GM19467 (cell line): ENCODE results near the gene WDFY4.

Experiments used
- ATAC-seq: cut with Tn5 transposase; IDR thresholded peaks from one replicate; pipeline ENCODE4 v1.9.1; 2021; ENCODE audit warnings: mild to moderate bottlenecking, moderate library complexity; ENCODE audit not compliant: unreplicated experiment

The WDFY4 gene

DNA sequence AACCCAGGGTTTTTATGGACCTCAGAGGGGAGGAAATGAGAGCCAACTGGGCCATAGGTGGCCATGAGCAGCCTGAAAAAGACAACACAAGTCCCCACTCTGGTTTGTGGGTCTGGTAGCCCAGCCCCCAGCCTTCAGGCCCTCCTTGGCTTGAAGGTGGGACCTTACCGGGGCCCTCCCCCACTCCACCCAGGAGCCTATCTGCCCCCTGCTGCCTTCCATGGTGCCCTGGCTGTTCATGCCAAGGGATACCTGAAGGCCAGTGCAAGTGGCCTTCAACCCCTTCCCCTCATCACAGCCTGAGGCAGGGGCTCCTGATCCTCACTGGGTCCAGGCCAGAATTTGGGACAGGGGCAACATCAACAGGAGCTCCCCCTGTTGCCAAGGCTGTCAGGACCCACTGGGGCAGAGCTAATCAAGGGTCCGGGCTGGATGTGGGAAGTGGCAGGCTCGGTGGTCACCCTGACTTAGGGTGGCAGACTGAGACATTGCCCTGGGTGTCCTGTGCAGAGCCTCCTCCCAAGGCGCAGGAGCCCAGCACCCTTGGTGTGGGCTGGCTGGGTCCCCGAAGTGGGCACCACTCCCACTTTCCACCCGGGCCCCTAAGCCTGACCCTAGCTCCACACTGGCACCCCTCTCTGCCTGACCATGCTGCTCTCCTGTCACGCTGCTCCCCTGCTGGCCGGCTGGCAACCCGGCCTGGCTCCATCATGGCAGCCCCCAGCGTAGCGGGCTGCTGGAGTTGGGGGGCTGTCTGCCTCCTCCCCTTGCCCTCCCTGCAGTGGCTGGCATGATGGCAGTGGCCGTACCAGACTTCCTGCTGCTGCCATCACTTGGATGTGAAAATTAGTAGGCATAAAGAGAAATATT, 6.4 kb downstream of the WDFY4 start:
- ATAC-seq: no peak

DNA sequence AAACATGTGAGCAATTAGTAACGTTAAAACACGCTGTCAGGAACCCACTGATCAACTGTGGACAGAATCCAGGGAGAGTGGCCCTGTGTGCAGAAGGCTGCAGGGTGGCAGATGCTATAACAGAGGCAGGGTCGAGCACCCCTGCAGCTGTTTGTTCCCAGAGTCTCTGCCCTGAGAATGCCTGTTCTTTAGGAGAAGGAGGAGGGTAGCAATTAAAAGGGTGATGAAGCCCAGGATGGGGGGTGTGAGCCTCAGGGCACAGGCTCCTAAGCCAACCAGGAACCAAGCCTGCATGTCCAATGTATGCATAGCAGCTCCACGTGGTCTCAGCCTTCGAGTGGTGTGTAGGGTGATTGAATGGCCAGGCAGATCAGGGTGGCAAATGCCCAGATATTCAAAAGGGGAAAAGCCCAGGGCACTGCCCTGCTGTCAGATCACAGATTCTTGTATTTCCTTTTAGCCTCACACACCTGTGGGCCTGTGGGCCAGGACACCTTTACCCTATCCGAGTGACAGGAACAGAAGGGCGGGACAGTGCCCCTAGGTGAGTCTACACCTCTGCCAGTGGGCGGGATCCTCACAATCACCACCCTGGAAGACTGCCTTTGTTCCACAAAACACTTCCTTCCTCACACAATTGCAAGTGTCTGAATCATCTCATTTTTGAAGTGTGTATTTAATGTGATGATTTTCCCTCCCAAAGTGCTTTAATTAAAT, 7.3 kb downstream of the WDFY4 start:
- ATAC-seq: no peak

DNA sequence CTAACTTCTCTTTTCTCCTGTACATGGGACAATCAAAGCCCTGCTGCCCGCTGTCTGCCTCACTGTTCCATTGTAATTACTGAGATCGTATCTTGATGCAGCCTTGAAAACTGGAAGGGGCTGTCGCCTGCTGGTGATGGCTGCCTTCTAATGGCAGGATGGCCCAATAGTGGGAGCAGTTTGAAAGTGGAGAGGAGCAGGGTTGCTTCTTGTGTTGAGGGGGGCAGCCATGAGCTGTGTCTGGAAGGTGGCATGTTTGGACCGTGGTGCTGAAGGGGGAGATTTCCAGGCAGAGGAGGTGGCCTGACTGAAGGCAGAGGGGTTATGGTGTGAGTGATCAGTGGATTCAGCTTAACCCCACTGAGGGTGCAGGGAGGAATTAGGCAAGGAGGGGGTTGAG, 8.1 kb downstream of the WDFY4 start:
- ATAC-seq: no peak

DNA sequence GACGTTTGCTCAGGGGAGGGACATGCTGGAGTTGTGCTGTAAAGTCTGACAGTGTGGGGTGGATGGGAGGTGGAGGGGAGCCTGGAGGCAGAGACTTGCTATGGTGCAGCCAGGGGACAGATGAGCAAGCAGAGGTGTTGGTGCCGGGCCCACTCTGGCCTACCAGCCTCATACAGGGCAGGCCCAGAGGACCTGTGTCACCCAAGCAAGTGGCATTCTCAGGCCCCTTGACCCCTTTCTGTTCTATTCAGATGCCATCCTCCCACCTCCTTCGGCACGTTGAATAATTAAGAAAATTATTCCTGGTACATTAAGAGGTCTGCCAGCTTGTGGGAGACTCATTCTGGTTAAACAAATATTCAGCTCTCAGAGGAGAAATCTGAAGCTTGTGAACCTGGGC, 8.5 kb downstream of the WDFY4 start:
- ATAC-seq: no peak

DNA sequence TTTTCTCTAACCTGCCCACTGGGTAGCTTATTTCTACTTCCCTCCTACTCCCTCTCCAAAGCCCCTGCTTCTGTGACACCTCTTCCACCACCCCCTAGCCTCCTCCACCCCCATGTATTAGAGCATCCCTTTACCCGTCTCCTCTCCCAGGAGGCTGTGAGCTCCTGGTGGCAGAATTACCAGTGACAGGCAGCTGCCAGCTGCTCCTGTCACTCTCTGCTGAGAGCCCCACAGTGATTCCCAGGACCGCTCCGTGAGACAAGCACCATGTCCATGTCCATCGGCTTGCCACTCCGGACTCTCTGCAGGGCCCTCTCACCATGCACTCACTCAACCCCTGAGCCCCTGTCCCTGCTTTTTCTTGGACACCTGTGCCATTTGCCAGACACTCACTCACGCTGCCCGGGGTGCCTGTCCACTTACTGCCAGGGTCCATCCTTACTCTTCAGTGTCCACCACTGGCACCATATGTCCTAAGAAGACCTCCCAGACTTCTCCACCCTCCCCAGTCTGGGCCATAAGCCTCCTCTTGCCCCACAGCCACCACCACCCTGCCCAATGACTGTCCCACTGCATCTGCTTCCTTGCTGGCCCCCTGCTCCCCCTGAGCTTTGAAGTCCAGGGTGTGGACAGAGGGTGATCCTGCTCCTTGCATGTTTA, 9.8 kb downstream of the WDFY4 start:
- ATAC-seq: no peak

DNA sequence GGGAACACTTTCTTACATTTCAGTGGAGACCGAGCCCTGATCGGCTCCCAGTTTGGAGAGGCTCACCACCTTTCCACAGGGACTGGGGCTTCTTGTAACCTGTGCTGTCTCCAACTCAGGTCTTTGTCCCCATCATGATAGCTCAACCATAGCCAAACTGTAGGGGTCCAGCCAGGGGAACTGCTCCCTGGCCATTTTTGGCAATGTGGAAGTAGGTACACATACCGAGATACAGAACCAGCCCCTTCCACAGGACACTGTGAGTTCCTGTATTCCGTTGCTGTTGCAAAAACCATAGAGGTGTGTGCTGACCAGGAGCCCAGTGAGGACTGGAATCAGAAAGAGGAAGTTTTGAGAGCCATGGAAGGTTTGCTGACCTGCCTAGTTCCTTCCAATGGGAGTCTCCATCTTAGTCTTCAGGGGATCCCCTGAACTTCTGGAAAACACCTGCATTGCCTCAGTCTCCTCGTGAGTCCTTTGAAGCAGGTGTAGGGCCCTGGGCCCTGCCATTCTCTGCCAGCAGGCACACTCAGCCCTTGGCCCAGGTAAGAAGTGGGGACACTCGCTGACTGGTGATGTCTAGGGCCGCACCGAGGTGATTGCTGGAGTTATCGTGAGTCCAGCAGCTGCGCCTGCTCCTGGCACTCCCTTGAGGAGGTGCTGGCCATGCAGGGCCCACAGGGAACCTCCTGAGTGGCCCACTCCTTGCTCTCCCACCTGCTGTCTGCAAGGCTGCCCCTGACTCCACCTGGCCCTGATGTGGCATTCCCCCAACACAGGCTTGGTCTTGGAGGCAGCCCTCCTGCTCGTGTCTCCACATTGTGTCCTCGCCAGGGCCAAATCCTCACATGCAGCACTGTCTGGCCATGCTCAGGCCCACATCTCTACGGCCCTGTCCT, 11.2 kb downstream of the WDFY4 start:
- no peak for ATAC-seq

DNA sequence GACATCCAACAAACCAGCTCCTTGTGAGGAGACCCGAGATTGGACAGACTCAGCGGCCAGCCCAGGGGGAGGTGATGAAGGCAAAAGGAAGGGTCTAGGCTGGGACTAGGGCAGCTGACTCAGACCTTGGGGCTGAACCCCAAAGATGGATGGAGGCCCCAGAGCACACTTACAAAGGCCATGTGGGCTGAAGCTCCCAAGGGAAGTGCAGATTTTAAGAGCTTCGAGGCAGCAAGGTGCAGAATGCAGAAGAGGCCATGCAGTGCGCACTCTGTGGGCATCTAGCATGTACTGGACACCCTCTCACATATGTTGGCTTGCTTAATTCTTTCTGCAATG, 11.8 kb downstream of the WDFY4 start:
- no peak for ATAC-seq

DNA sequence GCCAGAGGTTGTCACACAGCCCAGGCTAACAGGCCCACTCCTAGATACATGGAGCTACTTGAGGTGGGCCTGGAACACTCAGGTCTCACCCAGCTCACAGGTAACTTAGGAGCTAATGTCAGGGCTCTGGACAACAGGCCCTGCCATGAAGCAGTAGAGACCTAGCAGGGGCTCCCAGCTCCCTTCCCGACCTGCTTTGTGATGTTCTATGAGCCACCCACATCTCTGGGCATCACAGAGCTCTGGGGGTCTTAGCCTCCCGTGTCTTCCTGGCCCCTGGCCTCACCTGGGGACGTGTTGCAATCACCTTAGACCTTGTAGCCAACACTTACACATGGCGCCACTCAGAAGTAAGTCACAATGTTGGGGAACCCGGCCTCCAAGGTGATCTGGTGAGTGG, 12.4 kb downstream of the WDFY4 start:
- ATAC-seq: no peak

DNA sequence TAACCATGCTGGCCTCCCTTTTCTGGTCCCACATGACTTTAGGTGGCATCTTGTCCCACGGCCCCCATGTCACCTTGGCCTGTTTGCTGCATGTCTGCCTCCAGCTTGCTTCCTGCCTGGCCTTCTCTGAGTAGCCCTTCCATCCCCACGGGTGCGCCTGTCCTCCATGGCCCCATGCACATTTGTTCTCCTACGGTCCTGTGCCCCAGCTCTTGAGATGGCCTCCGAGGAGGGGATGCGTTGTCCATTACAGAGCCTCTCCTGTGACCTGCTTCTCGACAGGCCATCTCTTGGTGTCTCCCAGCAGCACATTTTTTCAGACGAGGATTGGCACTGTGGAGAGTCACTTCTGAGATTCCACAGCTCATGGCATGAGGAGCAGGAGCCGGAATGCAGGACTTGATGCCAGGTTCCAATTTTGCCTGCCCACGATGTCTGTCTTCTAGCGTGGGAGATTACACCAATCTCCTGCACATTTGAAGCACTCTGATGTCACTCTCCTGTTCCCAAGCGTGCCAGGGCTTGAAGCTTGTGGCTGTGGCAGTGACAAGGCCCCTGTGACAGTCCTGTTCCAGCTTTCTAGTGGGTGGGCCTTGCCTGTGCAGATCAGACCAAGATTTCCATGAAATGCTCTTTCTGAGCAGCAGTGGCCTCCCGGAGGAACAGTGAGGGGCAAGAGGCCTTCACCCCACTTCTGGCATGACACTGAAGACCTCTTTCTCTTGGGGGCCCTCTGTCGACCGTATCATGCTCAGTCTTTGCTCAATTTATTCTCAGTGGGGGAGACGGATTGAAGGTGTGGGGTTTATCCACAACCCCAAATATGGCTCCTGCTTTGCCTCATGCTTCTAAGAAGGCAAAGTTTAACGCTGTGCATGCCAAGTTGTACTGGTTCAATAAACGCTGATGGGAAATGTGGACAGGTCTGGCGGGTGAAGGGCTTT, 13.4 kb downstream of the WDFY4 start:
- ATAC-seq: no peak

DNA sequence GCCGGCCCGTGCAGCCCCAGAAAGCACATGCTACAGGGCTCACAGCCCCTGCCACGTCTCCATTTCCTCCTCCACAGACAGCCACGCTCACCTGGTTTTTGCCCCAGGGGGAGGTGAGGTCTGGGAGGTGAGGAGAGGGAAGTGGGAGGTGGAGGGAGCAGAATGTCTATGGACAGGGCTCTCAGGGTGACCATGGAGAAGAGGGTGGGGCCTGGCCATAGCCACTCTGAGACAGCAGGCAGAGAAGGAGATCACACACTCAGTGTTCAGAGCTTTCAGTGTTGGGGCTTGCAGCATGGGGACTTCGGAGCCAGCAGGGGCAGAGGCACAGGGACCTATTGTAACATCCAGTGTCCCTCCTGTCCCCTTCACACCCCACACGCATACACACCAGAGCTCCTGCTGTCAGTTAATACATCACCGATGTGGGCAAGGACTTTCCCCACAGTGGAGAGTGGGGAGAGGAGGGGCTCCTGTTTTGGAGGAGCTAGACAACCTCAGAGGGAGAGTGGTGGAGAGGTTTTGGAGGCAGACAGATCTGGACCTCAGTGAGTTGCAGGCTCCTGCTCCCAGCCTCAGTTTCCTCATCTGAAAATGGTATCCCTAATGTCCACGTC, 14.4 kb downstream of the WDFY4 start:
- ATAC-seq: no peak

DNA sequence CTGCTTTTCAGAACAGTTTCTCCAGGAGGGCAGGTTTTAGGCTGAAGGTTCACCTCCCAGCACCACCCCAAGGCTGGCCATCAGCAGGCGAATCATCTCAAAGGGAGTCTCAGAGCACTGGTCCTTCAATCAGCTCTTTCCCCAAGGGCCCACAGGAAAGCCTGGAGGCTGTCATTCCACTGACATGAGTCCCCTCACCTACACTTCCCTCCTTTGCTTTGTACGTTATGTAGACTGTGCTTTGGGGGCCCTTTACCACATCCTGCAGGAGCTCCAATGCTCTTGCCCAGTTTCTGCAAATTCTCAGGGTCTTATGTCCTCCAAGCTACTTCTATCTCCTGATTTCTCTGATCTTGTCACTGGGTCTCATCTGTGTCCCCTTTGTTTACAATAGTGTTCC, 15.4 kb downstream of the WDFY4 start:
- no peak for ATAC-seq

DNA sequence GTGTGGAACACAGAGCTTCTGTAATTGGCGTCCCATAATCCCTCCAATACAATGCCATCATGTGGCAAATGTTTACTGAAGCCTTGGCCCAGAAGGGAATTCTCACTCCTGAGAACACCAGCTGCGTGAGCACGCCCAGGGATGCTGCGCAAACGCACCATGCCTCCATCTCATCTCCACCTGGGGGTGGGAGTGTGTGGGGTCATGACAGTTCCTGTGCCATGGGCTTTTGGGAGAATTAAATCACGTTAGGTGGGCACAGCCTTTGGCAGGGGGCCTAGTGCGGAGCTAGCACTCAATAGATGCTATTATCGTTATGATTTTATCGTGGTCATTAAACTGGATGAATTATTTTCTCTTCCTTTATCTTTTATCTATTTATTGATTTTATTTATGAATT, 15.8 kb downstream of the WDFY4 start:
- no peak for ATAC-seq

DNA sequence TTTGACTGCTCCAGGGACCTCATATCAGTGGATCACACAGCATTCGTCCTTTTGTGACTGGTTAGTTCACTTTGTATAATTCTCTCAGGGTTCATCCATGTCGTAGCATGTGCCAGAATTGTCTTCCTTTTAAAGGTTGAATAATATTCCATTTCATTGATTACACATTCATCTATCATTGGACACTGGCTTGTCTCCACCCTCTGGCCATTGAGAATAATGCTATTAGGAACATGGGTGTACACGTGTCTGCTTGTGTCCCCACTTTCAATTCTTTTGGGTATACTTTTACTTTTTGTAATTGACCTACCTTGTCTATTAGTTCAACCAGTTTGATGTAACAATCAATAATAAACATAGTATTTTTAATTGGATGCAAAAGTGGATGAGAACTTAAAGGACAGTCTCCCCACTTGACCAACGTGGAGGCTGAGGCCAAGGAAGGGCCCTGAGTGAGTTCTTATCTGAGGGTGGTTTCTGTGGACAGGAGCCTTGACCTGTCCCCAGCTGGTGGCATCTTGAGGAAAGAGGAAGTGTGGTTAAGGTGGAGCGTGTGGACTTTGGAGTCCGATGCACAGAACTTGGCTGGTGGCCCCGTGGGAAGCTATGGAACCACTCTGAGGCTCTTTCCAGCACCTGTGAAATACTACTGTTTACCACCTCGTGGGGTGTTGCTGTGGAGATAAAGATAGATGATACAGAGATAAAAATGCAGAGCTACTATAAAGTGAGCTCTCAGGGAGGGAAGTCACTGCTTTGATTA, 16.6 kb downstream of the WDFY4 start:
- ATAC-seq: no peak

DNA sequence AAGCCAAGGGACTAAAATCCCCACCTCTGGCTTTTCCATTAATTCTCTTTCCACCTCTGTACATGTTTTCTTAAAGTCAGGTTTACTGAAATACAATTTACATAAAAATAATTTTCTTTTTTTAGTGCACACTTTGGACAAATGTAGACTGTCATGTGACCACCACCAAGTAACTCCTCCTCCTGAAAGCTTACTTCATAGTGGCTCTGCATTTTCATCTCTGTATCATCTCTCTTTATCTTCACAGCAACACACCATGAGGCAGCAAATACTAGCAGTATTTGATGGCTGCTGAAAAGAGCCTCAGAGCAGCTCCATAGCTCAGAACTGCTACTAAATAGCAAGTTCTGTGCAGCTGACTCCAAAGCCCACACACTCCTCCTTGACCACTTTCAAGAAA, 17.3 kb downstream of the WDFY4 start:
- no peak for ATAC-seq

DNA sequence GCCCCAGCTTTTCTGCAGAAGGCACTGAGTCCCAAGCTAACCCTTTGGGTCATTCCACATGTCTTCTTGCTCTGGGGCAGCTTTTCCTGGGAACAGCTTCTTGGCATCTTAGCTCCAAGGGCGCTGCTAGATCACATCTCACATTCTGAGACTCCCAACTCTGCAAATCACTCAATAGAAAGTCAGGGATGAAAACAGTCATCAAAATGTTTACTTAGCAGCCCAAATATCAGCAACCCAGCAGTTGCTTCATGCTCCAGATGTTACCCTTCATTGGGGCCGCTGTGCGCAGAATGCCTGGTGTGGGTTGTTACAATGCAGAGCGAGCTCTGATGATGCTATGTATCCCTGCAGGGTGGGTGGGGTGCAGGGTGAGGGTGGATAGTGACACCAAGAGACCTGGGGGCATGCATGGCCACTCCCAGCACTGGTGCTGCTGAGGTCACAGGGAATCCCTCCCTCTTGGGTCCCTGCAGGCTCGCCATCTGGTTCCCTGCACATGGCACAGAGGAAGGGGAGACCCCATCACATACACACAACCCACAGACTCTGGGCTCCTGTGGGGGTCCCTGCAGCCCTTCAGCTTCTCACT, 19.0 kb downstream of the WDFY4 start:
- ATAC-seq: no peak

DNA sequence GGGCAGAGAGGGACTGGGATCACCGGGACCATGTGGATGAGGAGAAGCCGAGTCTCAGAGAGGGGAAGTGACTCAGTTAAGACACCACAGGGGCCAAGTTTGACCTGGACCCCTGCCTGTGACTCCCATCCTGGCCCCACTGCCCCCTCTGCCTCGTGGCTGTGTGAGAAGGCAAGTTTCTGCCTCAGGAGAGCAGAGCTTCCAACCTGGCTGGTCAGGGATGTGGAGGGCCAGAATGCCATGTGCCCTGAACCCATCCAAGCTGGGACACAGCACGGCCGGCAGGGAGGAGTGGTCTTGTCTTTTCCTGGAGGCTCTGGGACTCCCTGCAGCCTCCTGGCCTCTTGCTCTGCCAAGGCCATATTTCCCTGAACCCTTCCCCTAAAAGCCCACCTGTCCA, 19.5 kb downstream of the WDFY4 start:
- no peak for ATAC-seq

DNA sequence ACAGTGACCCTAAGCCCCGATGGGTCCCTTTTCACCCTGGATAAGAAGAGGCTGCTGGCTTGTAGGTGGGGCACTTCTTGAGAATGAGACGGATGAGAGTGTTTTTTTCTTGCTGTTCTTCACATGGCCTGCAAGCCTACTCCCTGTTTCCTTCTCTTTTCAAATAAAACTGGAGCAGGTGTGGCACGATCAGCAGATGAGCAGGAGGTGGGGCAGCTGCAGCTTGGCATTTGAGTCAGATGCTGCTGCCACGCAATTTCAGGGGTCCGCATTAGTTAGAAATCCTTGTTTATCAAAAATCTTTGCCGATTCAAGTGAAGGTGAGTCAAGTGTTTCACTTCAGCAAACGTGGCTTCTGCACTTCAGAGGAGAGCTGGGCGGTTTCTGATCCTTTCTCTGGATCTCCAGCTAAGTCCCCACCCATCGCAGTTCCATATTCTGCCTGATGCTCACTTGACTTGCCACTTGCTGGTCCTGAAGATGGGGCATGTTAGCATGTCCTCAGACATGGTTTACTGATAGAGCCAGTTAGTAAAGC, 20.8 kb downstream of the WDFY4 start:
- ATAC-seq: no peak

DNA sequence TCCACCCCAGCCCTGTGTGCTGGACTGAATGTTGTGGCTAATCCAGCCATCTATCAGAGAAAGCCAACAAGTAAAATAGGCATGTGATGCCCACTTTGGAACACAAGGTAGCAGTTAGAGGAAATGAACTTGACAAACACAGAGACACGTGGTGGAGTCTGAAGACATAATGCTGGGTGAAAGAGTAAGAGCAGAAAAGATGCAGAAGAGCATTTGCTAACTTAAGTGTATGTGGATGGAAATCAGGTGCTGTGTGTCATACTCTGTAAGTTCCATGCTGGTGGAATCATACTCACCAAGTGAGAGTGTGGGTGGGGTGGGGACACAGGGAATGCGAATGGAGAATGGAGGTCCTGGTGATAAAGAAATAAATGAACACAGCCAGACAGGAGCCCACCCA, 22.8 kb downstream of the WDFY4 start:
- no peak for ATAC-seq
